AML-193 (cell line): Measurements from ENCODE around the gene NBEAL2.
"Not testable (repeated sequence)": the region's sequence is repeated elsewhere in the genome, so short reads cannot be mapped to it uniquely, and the experiment has no call there.

Source experiments
- DNase-seq, 2 experiments: peaks; one replicate each; lab custom pipeline; 2025; lab: John Stamatoyannopoulos, UW

Gene NBEAL2

DNA sequence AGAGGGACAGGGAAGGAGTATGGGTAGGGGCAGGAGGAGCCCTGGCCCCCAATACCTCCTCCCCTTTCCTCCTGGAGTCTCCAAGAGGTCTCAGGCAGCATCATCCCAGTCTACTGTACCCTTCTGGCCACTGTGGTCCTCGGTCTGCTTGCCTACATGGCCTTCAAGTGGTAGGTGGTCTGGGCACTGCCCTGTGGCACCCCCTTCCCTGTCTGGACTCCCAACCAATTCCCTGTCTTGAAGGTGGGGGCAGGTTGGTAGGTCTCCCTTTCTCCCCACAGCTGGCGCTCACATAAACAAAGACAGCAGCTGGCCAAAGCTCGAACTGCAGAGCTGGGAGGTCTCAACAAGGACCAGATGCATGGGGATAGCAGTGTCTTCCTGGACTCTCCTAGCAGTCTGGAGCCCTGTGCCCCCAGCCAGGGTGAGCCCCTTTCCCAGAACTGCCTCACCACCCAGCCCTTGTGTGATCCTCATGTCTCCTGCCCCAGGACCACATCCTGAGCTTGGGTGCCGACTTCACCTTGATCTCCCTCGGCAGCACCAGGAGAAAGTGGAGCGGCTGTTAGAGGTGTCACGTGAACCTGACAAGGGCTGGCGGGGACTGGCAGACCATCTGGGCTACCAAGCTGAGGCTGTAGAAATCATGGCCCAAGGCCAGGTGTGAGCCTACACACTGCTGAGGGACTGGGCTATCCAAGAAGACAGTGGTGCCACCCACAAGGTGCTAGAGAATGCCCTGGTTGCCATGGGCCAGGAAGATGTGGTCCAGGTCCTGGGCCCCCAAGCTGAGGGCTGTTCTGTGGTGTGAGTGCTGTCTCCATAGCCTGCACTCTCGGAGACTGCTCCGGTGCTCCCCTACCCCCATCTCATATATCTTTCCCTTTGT, 33.1 kb downstream of the NBEAL2 start:
- no peak for DNase-seq

DNA sequence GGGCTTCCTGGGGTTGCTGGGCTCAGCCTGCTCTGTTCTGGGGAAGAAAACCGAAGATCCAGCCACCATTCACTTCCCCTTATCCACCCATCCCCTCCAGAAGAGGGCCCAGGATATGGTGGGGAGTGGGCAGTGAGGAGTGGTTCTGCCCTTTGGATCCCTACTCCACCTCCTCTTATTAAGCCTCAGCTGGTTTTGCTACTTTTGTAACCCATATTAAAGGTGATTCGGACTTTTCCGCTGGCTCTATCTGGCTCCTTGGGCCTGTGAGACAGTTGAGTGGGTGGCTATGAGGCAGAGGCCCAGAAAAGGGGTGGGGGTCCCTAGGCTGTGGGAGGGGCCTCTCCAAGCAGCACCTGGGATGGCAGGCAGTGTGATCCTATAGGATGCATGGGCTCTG, 33.8 kb downstream of the NBEAL2 start:
- no peak for DNase-seq

GRCh38 chr3:47014036-47014435, 34.6 kb downstream of the NBEAL2 start:
- no peak for DNase-seq

GRCh38 chr3:47015151-47015550, 35.7 kb downstream of the NBEAL2 start:
- no peak for DNase-seq

DNA sequence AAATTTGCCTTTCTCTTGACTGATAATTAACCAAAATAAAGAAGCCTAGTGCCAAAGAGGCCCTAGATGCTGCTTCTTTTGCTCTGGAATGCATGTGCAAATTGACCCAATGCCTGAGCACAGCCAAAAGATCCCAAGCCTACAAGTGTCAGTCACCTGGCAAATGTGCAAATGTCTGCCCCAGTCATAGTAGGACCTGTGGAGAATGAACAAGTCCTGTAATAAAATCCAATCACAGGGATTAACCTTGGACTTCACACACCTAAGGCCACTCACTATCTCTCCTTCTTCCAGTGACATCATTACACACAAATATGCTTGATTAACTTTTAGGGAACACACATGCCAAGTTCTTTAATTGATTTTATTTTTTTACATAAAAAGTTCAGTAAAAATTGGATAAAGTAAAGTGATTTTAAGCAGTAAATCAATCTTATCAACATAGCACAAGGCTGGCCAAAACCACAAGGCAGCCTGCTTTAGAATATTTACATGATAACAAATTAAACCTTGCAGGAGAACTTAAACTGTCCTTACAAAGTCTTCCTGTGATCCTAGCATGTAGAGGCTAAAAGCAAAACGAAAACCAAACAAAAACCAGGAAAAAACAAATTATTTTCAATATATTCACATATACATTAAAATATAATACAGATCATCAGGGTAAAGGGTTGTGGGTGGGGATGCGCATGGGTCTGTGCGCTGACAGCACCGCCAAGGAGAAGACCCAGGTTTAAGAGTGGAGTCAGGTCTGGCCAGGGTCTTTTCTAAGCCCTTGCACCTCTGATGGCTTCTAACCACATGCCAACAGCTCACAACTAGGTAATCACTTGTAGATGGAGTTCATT, 36.8 kb downstream of the NBEAL2 start:
- no peak for DNase-seq

GRCh38 chr3:47016934-47017435, 37.5 kb downstream of the NBEAL2 start:
- peak; percentile 78 to 79 for DNase-seq

- peak; percentile 70 to 76 for DNase-seq
Observed at GRCh38 chr3:47017504-47018268, 38.2 kb downstream of the NBEAL2 start.

DNA sequence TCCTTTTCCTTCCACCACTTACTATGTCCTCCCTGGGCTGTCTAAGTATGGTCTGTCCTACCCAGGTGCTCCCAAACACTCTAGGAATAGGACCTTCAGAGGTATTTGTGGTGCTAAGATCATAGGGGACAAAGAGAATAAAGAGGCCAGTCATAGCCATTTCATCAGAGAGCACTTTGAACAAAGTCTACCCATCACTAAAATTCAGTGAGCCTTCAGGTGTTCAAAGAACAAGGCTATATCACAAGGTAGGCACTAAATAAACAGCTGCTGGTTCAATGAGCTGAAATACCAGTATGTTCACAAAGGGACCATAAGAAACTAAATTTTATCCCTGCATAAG, 38.8 kb downstream of the NBEAL2 start:
- DNase-seq, result no peak

GRCh38 chr3:47019201-47019600, 39.7 kb downstream of the NBEAL2 start:
- DNase-seq, result no peak

DNA sequence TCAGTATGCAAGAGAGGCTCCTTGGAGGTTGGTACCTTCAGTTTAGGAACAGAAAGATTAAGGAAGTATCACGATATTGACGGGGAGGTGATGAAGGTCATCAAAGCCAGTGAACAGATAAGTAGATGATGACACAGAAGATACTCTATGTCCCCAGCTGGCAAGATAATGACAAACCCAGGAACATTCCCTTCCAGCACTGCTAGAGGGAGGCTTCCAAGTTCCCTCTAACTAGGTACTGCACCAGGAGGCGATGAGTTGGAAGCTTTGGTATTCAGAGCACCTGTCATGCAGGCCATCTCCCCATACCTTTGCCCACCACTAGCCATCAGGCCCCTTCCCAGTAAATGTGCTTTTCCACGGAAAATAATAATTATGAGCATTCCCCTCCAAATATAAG, 40.8 kb downstream of the NBEAL2 start:
- DNase-seq, result no peak

GRCh38 chr3:47022641-47023071, 43.2 kb downstream of the NBEAL2 start:
- no peak for DNase-seq

- DNase-seq, result no peak
Observed at GRCh38 chr3:47024932-47025331, 45.5 kb downstream of the NBEAL2 start.

- not testable (repeated sequence) for DNase-seq
Observed at GRCh38 chr3:47026432-47026831, 47.0 kb downstream of the NBEAL2 start.

DNA sequence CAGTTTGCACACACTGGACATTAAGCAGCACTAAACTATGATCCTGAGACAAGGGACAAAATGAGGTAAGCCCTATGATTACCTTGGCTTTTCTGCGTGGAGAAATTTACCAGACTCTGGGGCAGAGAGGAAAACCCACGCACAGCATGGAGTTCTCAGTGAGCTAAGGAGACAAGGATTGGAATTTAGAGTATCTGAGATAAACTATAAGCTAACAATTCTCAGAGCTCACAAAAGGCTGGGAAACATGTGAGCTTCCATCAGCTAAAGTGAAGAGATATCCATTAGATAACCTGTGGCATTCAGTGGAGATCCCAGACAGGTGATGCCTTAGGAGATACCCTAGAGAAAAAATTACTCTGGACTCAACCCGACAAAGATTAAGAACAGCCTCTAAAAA, 48.7 kb downstream of the NBEAL2 start:
- no peak for DNase-seq

GRCh38 chr3:47028667-47029066, 49.2 kb downstream of the NBEAL2 start:
- DNase-seq, result no peak

- not testable (repeated sequence) for DNase-seq
Observed at GRCh38 chr3:47031041-47031440, 51.6 kb downstream of the NBEAL2 start.

GRCh38 chr3:47034868-47035489, 55.5 kb downstream of the NBEAL2 start:
- DNase-seq, result no peak

- DNase-seq, result no peak
Observed at GRCh38 chr3:47035645-47036044, 56.2 kb downstream of the NBEAL2 start.

- no peak for DNase-seq
Observed at GRCh38 chr3:47036145-47036544, 56.7 kb downstream of the NBEAL2 start.

- not testable (repeated sequence) for DNase-seq
Observed at GRCh38 chr3:47037302-47037701, 57.8 kb downstream of the NBEAL2 start.

GRCh38 chr3:47041114-47041513, 61.6 kb downstream of the NBEAL2 start:
- DNase-seq, result no peak
